Stomach (tissue), 9 donors: ENCODE data around the gene THAP8. TPM values are rescaled to one million over a fixed set of nuclear protein-coding genes. Genes with fewer than 3 reads are reported as not detected.

ENCODE experiments used
- DNase-seq, 2 donors: peaks; one replicate each; pipeline versions ENCODE4 v3.0.0 to v3.0.0-alpha.2; 2013 to 2019
- H3K27ac ChIP-seq, 5 donors: fragments of 200-600 bp in 4 of 5; sonication (generic) in 4 of 5; one replicate each; pipeline ENCODE4 v1.5.1; 2013 to 2019; ENCODE audit warnings: mild to moderate bottlenecking in 1 of 5, moderate library complexity in 1 of 5
- H3K27me3 ChIP-seq, 3 donors: fragments of 200-600 bp; sonication (generic); one replicate each; pipeline ENCODE4 v1.5.1; 2017 to 2019; ENCODE audit warnings: mixed run types in 1 of 3
- H3K36me3 ChIP-seq, 4 donors: fragments of 200-600 bp; sonication (generic); 1 replicate in 3 of 4; 2 replicates in 1 of 4; pipeline ENCODE4 v1.5.1; 2016 to 2019
- H3K4me1 ChIP-seq, 4 donors: fragments of 200-600 bp; sonication (generic); one replicate each; pipeline ENCODE4 v1.5.1; 2016 to 2019
- H3K4me3 ChIP-seq, 4 donors: fragments of 200-600 bp; sonication (generic) in 3 of 4; one replicate each; pipeline ENCODE4 v1.5.1; 2016 to 2019; ENCODE audit warnings: mild to moderate bottlenecking in 1 of 4
- H3K9me3 ChIP-seq, 4 donors: fragments of 200-600 bp; sonication (generic); one replicate each; pipeline ENCODE4 v1.5.1; 2016 to 2019
- CTCF ChIP-seq, 7 experiments: fragments of 450-650 bp in 4 of 7; fragments of 200-600 bp in 3 of 7; sonication (generic) in 3 of 7; IDR thresholded peaks; one replicate each; pipeline ENCODE4 v1.5.1; 2016 to 2019; ENCODE audit warnings: antibody characterized with exemption in 7 of 7, control low read depth in 2 of 7, mild to moderate bottlenecking in 1 of 7
- EP300 ChIP-seq: sonication (generic); formaldehyde crosslinking; IDR thresholded peaks from one replicate; pipeline ENCODE4 v1.6.1; 2017; ENCODE audit warnings: antibody characterized with exemption
- POLR2A ChIP-seq, 4 donors: fragments of 450-650 bp; IDR thresholded peaks; one replicate each; pipeline ENCODE4 v1.6.1; 2016; ENCODE audit warnings: antibody characterized with exemption in 4 of 4, control low read depth in 2 of 4, mild to moderate bottlenecking in 1 of 4, moderate library complexity in 1 of 4
- POLR2AphosphoS5 ChIP-seq, 3 donors: sonication (generic); formaldehyde crosslinking; IDR thresholded peaks; one replicate each; pipeline ENCODE4 v1.6.1; 2016; ENCODE audit warnings: antibody characterized with exemption in 3 of 3
- WGBS, 5 donors: extraction: QIAGEN DNeasy Blood & Tissue Kit in 3 of 5; methylation state at CpG; one replicate each; pipeline versions ENCODE4 v1.1.5 to v1.1.7; 2013 to 2018; 5-methylcytosine and 5-hydroxymethylcytosine counted together
- intact Hi-C: fragments of 100-400 bp; cut with DNase I; formaldehyde crosslinking; loops from one replicate; pipeline ENCODE4 v1.15.1; 2023; ENCODE audit warnings: low total_unique reads
- polyA plus RNA-seq, 3 donors: library from polyadenylated mRNA; stranded (reverse); fragments of 200-250 nt; gene quantifications; one replicate each; pipeline ENCODE4 v1.2.3, GENCODE V29; 2013
- total RNA-seq, 5 donors: library from RNA; depleted of rRNA; stranded (reverse); fragments of >200 nt; gene quantifications; one replicate each; pipeline versions ENCODE4 v1.1.0 to v1.2.3, GENCODE V29; 2014 to 2016
- donor health status: healthy with polysubstance abuse.
- donor health status: Bipolar disorder and iron deficiency.
- donor health status: healthy.

THAP8 gene
- total and polyA plus RNA-seq, 8 donors: 0.29 to 12.8 (median 4.7) TPM; not detected in 1

GRCh38 chr19:36031308-36031707 is 22.8 kb downstream of the THAP8 start:
- WGBS, 5 donors: 37 to 62% (median 50%) methylated on average over 6 of the region's 6 CpGs
- Histone ChIP-seq H3K36me3 (peaks cover 0 to 33% (median 28%) of the 10 kb centered on the region in 4 donors), H3K27me3 (peaks cover 0 to 13% (median 0%) of the 10 kb centered on the region in 3 donors), H3K9me3 (no peaks in the 10 kb centered on the region), H3K4me1 (peaks cover 0 to 26% (median 18%) of the 10 kb centered on the region in 4 donors), H3K27ac (peak overlapping the region in 1 of 5 donors; percentile 84), H3K4me3 (no peak overlapping the region)
- intact Hi-C loops: no loop called here
- no peak for DNase-seq
- TF ChIP-seq POLR2AphosphoS5 (IDR thresholded peaks at IDR 0.05): no peak
- no peak for TF ChIP-seq EP300
- no peak for TF ChIP-seq CTCF (IDR thresholded peaks at IDR 0.05)
- no peak for TF ChIP-seq POLR2A (IDR thresholded peaks at IDR 0.05)

- Histone ChIP-seq H3K4me1 (peaks cover 0 to 26% (median 18%) of the 10 kb centered on the region in 4 donors), H3K36me3 (peaks cover 0 to 40% (median 33%) of the 10 kb centered on the region in 4 donors), H3K4me3 (no peak overlapping the region), H3K27ac (no peak overlapping the region), H3K9me3 (no peaks in the 10 kb centered on the region), H3K27me3 (peaks cover 0 to 13% (median 0%) of the 10 kb centered on the region in 3 donors)
- TF ChIP-seq CTCF (IDR thresholded peaks at IDR 0.05): no peak
- no peak for TF ChIP-seq EP300
- no peak for TF ChIP-seq POLR2AphosphoS5 (IDR thresholded peaks at IDR 0.05)
- TF ChIP-seq POLR2A (IDR thresholded peaks at IDR 0.05): no peak
- peak in 1 of 2 donors; percentile 37 for DNase-seq
- intact Hi-C loops: no loop called here
- 84 to 89% (median 88%) methylated on average over 8 of the region's 8 CpGs for WGBS, 5 donors
These were observed 23.6 kb downstream of the THAP8 start for GRCh38 chr19:36030264-36031148.

- Histone ChIP-seq H3K27ac (no peak overlapping the region), H3K4me3 (no peak overlapping the region), H3K4me1 (peaks cover 0 to 25% (median 17%) of the 10 kb centered on the region in 4 donors), H3K36me3 (peaks cover 4 to 51% (median 38%) of the 10 kb centered on the region in 4 donors), H3K9me3 (no peaks in the 10 kb centered on the region), H3K27me3 (peaks cover 0 to 13% (median 0%) of the 10 kb centered on the region in 3 donors)
- no peak for DNase-seq
- TF ChIP-seq POLR2AphosphoS5 (IDR thresholded peaks at IDR 0.05) (no peak), POLR2A (IDR thresholded peaks at IDR 0.05) (no peak), CTCF (IDR thresholded peaks at IDR 0.05) (no peak), EP300 (no peak)
- intact Hi-C loops: no loop called here
- WGBS, 5 donors: 77 to 86% (median 82%) methylated on average over 10 of the region's 10 CpGs
These were observed 25.6 kb downstream of the THAP8 start for GRCh38 chr19:36028313-36029041.

- intact Hi-C loops: no loop called here
- WGBS, 5 donors: 97 to 100% (median 97%) methylated on average over 6 of the region's 6 CpGs
- no peak for DNase-seq
- Histone ChIP-seq H3K4me1 (peaks cover 0 to 17% (median 12%) of the 10 kb centered on the region in 4 donors), H3K9me3 (no peaks in the 10 kb centered on the region), H3K36me3 (peaks cover 4 to 59% (median 46%) of the 10 kb centered on the region in 4 donors), H3K4me3 (no peak overlapping the region), H3K27me3 (peaks cover 0 to 9% (median 0%) of the 10 kb centered on the region in 3 donors), H3K27ac (no peak overlapping the region)
- TF ChIP-seq CTCF (IDR thresholded peaks at IDR 0.05) (no peak), POLR2AphosphoS5 (IDR thresholded peaks at IDR 0.05) (no peak), EP300 (no peak), POLR2A (IDR thresholded peaks at IDR 0.05) (no peak)
These were observed 26.4 kb downstream of the THAP8 start for GRCh38 chr19:36027696-36028095.
